GM12878 (cell line): ENCODE measurements around the gene PLA2G6. TPM values are rescaled to one million over a fixed set of nuclear protein-coding genes. Genes with fewer than 3 reads are reported as not detected.

Source experiments
- ATAC-seq: fragments of 200-7000 bp; cut with Tn5 transposase; 3 replicates; pipeline ENCODE4 v1.9.1; 2020; ENCODE audit warnings: mild to moderate bottlenecking, moderate library complexity
- BruUV-seq: library from RNA; stranded (reverse); fragments of 400-500 nt; replicated peaks from 2 replicates; lab custom pipeline; 2021; lab: Mats Ljungman, UMichigan
- CTCF ChIA-PET: fragments of 300-600 bp; sonication (Branson Sonifier 250); formaldehyde crosslinking; extraction: SDS; loops from one replicate; lab custom pipeline; 2021; ENCODE audit warnings: inconsistent platforms; lab: Yijun Ruan, JAX
- POLR2A ChIA-PET: fragments of 350-600 bp; formaldehyde crosslinking; extraction: SDS; loops from one replicate; lab custom pipeline; 2021; ENCODE audit warnings: inconsistent platforms; lab: Charles Lee
- RAD21 ChIA-PET: fragments of 300-600 bp; sonication (Branson Sonifier 250); formaldehyde crosslinking; loops from one replicate; lab custom pipeline; 2023; ENCODE audit warnings: antibody characterized with exemption; ENCODE audit not compliant: unreplicated experiment; lab: Charles Lee
- SMC1A ChIA-PET: fragments of 300-600 bp; sonication (Branson Sonifier 250); formaldehyde crosslinking; loops from one replicate; lab custom pipeline; 2023; ENCODE audit not compliant: unreplicated experiment, uncharacterized antibody; lab: Charles Lee
- DNase-seq: peaks from one replicate; pipeline ENCODE4 v3.0.0-alpha.2; 2011; ENCODE audit warnings: low read depth, low spot score
- FAIRE-seq: peaks from 3 replicates; lab custom pipeline; 2011; peaks lifted over from hg19 to GRCh38; lab: Jason Lieb, UNC
- H2AFZ ChIP-seq: 2 replicates; pipeline ENCODE4 v1.6.0; 2011; ENCODE audit warnings: low read depth, low read length, control low read depth; ENCODE audit not compliant: control insufficient read depth
- H3K27ac ChIP-seq: 2 replicates; pipeline ENCODE4 v1.5.1; 2011; ENCODE audit warnings: control low read depth; ENCODE audit not compliant: control insufficient read depth, insufficient read depth
- H3K27me3 ChIP-seq, 2 experiments: replicated peaks in 1 of 2; 2 replicates each; pipeline versions ENCODE4 v1.6.0 to v1.6.1; 2011; ENCODE audit warnings: low read length in 1 of 2; ENCODE audit not compliant: control insufficient read depth in 2 of 2, insufficient read depth in 2 of 2
- H3K36me3 ChIP-seq, 2 experiments: 2 replicates each; pipeline ENCODE4 v1.5.1; 2011; ENCODE audit warnings: low read length in 1 of 2; ENCODE audit not compliant: control insufficient read depth in 2 of 2, insufficient read depth in 2 of 2
- H3K4me1 ChIP-seq: 2 replicates; pipeline ENCODE4 v1.6.1; 2011; ENCODE audit warnings: mild to moderate bottlenecking, low read length, moderate library complexity, mixed read lengths; ENCODE audit not compliant: control insufficient read depth, insufficient read depth
- H3K4me2 ChIP-seq: 2 replicates; pipeline ENCODE4 v1.6.0; 2011; ENCODE audit warnings: control low read depth; ENCODE audit not compliant: control insufficient read depth, insufficient read depth
- H3K4me3 ChIP-seq: fragments of 200-600 bp; sonication (generic); 2 replicates; pipeline ENCODE4 v1.5.1; 2016
- H3K79me2 ChIP-seq: 2 replicates; pipeline ENCODE4 v1.6.0; 2011; ENCODE audit warnings: low read length; ENCODE audit not compliant: control insufficient read depth, insufficient read depth
- H3K9ac ChIP-seq: 2 replicates; pipeline ENCODE4 v1.8.0; 2011; ENCODE audit warnings: low read length, control low read depth, mixed read lengths; ENCODE audit not compliant: control insufficient read depth, insufficient read depth
- H3K9me3 ChIP-seq: replicated peaks from 3 replicates; pipeline ENCODE4 v1.5.1; 2011; ENCODE audit warnings: mild to moderate bottlenecking, low read length; ENCODE audit not compliant: control insufficient read depth, insufficient read depth
- H4K20me1 ChIP-seq: 2 replicates; pipeline ENCODE4 v1.6.0; 2011; ENCODE audit not compliant: control insufficient read depth, insufficient read depth
- CBFB ChIP-seq: IDR thresholded peaks from 2 replicates; pipeline ENCODE4 v1.6.1; 2016; ENCODE audit warnings: antibody characterized with exemption, low read depth
- CBX3 ChIP-seq: fragments of 200-600 bp; sonication (generic); IDR thresholded peaks from 2 replicates; pipeline ENCODE4 v1.6.1; 2016; ENCODE audit warnings: low read depth, borderline replicate concordance
- CHD1 ChIP-seq: IDR thresholded peaks from 2 replicates; pipeline ENCODE4 v1.6.1; 2012; ENCODE audit warnings: low read depth, low read length, improper control_type of control experiment
- EP300 ChIP-seq, 2 experiments: fragments of 150-350 bp in 1 of 2; IDR thresholded peaks; 2 replicates each; pipeline ENCODE4 v1.6.1; 2011 to 2012; ENCODE audit warnings: low read depth in 2 of 2, low read length in 2 of 2, borderline replicate concordance in 1 of 2, improper control_type of control experiment in 1 of 2, inconsistent platforms in 1 of 2; ENCODE audit not compliant: control insufficient read depth in 1 of 2
- FOS ChIP-seq: IDR thresholded peaks from 3 replicates; pipeline ENCODE4 v1.6.1; 2011; ENCODE audit warnings: borderline replicate concordance; ENCODE audit not compliant: insufficient read length; ENCODE audit errors: extremely low read depth
- MEF2A ChIP-seq: IDR thresholded peaks from 2 replicates; pipeline ENCODE4 v1.6.1; 2011; ENCODE audit warnings: low read depth, mild to moderate bottlenecking, low read length, moderate library complexity; ENCODE audit not compliant: insufficient read depth
- NFXL1 ChIP-seq: fragments of 450-650 bp; IDR thresholded peaks from 2 replicates; pipeline ENCODE4 v1.6.1; 2017; ENCODE audit warnings: antibody characterized with exemption, mild to moderate bottlenecking, borderline replicate concordance
- PAX5 ChIP-seq: IDR thresholded peaks from 2 replicates; pipeline ENCODE4 v1.6.1; 2011; ENCODE audit warnings: low read depth, low read length, borderline replicate concordance
- SMAD1 ChIP-seq: fragments of 450-650 bp; IDR thresholded peaks from 2 replicates; pipeline ENCODE4 v1.6.1; 2018; ENCODE audit warnings: mild to moderate bottlenecking, low read depth; ENCODE audit not compliant: partially characterized antibody
- SPI1 ChIP-seq: IDR thresholded peaks from 2 replicates; pipeline ENCODE4 v1.6.1; 2011; ENCODE audit warnings: low read depth, mild to moderate bottlenecking, low read length, moderate library complexity, borderline replicate concordance; ENCODE audit not compliant: insufficient read depth
- SREBF2 ChIP-seq: IDR thresholded peaks from 2 replicates; pipeline ENCODE4 v1.6.1; 2012; ENCODE audit warnings: mild to moderate bottlenecking, low read length
- ZNF207 ChIP-seq: fragments of 450-650 bp; IDR thresholded peaks from 2 replicates; pipeline ENCODE4 v1.6.1; 2014; ENCODE audit warnings: antibody characterized with exemption, mild to moderate bottlenecking, borderline replicate concordance
- WGBS: methylation state at CpG from one replicate; pipeline ENCODE4 v1.1.6; 2016; ENCODE audit warnings: low lambda C conversion rate; ENCODE audit not compliant: insufficient replicate concordance, insufficient coverage; ENCODE audit errors: missing lambda C conversion rate; 5-methylcytosine and 5-hydroxymethylcytosine counted together
- in situ Hi-C: fragments of 300-500 bp; cut with MboI; formaldehyde crosslinking; loops from 9 replicates; pipeline ENCODE4 v1.14.3; 2018; ENCODE audit warnings: mixed read lengths
- intact Hi-C: fragments of 100-400 bp; cut with micrococcal nuclease; formaldehyde crosslinking; loops from one replicate; pipeline ENCODE4 v1.14.2; 2022; ENCODE audit not compliant: unreplicated experiment
- polyA plus RNA-seq, 11 experiments: library from polyadenylated mRNA; depleted of rRNA in 4 of 11; unstranded in 6 of 11; stranded (reverse) in 5 of 11; fragments of >200 nt; fragmentation: Nextera tagmentation in 4 of 11; fragmentation: Illumina TruSeq in 1 of 11; extraction: Ambion mirVana in 4 of 11; extraction: Trizol in 1 of 11; gene quantifications; 1 replicate in 1 of 11; 2 replicates in 10 of 11; pipeline versions ENCODE4 v1.2.1 to v1.2.3, GENCODE V29; 2011 to 2016; ENCODE audit warnings: inconsistent platforms in 2 of 11, missing spikeins in 2 of 11, low read depth in 1 of 11
- total RNA-seq, 4 experiments: library from RNA; depleted of rRNA in 3 of 4; stranded (reverse); fragments of >200 nt in 3 of 4; fragmentation: Illumina TruSeq in 1 of 4; extraction: Trizol in 1 of 4; gene quantifications; 2 replicates each; pipeline versions ENCODE4 v1.2.1 to v1.2.3, GENCODE V29; 2013 to 2021
- TF ChIP-seq, protein P1 (sequence below): IDR thresholded peaks from 2 replicates; pipeline ENCODE4 v1.6.1; 2011; ENCODE audit warnings: low read depth, mild to moderate bottlenecking, low read length, moderate library complexity, borderline replicate concordance; ENCODE audit errors: extremely low read depth
- TF ChIP-seq, protein P2 (sequence below): fragments of 450-650 bp; IDR thresholded peaks from 2 replicates; pipeline ENCODE4 v1.6.1; 2017; ENCODE audit warnings: mild to moderate bottlenecking, low read depth, inconsistent platforms; ENCODE audit not compliant: poor library complexity, severe bottlenecking

PLA2G6 gene
- total and polyA plus RNA-seq, 10 of the 15 experiments (the other 5 are each of a cell fraction or from before 2014, with no cell fraction given): 0.15 to 42.2 (median 15.8) TPM

DNA sequence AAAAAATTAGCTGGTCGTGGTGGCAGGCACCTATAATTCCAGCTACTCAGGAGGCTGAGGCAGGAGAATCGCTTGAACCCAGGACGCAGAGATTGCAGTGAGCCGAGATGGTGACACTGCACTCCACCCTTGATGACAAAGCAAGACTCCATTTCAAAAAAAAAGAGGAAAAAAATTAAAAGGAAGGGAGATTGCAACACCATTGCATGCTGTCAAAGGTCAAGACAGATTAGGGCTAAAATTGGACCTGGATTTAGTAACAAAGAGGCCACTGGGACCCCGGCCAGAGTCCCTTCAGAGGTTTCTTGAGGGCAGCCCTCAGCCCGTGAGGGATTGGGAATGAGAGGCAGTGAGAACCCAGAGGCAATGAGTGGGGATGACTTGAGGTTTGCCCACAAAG lies 11.9 kb upstream of the PLA2G6 start:
- Histone ChIP-seq H3K4me1 (peaks cover 9% of the 10 kb centered on the region), H4K20me1 (no peaks in the 10 kb centered on the region), H3K27me3 (no peaks in the 10 kb centered on the region), H3K9me3 (no peaks in the 10 kb centered on the region), H3K4me3 (no peak overlapping the region), H3K4me2 (no peak overlapping the region), H3K79me2 (no peaks in the 10 kb centered on the region), H3K27ac (no peak overlapping the region), H2AFZ (no peak overlapping the region), H3K9ac (no peak overlapping the region), H3K36me3 (no peaks in the 10 kb centered on the region)
- intact Hi-C loops: no loop called here
- FAIRE-seq (no peak), DNase-seq (no peak), ATAC-seq (no peak)
- no TSS peak for BruUV-seq
- in situ Hi-C loops: no loop called here
- TF ChIP-seq, protein P1, sequence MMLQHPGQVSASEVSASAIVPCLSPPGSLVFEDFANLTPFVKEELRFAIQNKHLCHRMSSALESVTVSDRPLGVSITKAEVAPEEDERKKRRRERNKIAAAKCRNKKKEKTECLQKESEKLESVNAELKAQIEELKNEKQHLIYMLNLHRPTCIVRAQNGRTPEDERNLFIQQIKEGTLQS: no peak
- no peak for TF ChIP-seq PAX5
- no peak for TF ChIP-seq CBX3
- no peak for TF ChIP-seq FOS
- no peak for TF ChIP-seq SPI1
- no peak for TF ChIP-seq SMAD1
- TF ChIP-seq MEF2A: no peak
- TF ChIP-seq NFXL1: no peak
- no peak for TF ChIP-seq EP300 (IDR thresholded peaks at IDR 0.05; ENCODE audit: borderline replicate concordance in 1 of 2, control insufficient read depth in 1 of 2, low read depth in 2 of 2, low read length in 2 of 2)
- no peak for TF ChIP-seq CHD1
- TF ChIP-seq CBFB: no peak
- TF ChIP-seq, protein P2, sequence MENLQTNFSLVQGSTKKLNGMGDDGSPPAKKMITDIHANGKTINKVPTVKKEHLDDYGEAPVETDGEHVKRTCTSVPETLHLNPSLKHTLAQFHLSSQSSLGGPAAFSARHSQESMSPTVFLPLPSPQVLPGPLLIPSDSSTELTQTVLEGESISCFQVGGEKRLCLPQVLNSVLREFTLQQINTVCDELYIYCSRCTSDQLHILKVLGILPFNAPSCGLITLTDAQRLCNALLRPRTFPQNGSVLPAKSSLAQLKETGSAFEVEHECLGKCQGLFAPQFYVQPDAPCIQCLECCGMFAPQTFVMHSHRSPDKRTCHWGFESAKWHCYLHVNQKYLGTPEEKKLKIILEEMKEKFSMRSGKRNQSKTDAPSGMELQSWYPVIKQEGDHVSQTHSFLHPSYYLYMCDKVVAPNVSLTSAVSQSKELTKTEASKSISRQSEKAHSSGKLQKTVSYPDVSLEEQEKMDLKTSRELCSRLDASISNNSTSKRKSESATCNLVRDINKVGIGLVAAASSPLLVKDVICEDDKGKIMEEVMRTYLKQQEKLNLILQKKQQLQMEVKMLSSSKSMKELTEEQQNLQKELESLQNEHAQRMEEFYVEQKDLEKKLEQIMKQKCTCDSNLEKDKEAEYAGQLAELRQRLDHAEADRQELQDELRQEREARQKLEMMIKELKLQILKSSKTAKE: no peak
- TF ChIP-seq SREBF2: no peak
- no peak for TF ChIP-seq ZNF207
- ChIA-PET SMC1A (interaction anchor here (0.7 to 1.4 kb wide), 2 partner anchors 15 to 780 kb away, joined by 3 read pairs; no protein-coding TSS in a partner anchor), RAD21 (no interaction called here), CTCF (no interaction called here), POLR2A (interaction anchor here (1.2 to 2.9 kb wide), 2 partner anchors 12 to 22 kb away, joined by 3 to 13 read pairs; partner anchors contain the start of gene PLA2G6)
- 32% methylated on average over 6 of the region's 6 CpGs for WGBS
